Hematopoietic multipotent progenitor cell treated with erythropoietin and hydrocortisone succinate and interleukin-3 and kit ligand, for 6 days (in vitro differentiated cells): Measurements from ENCODE around the gene GCM1.

ENCODE experiments used
- DNase-seq: peaks from one replicate; pipeline ENCODE4 v3.0.0-alpha.2; 2015

Gene GCM1

GRCh38 chr6:53103993-53104675 lies 44.5 kb downstream of the GCM1 start:
- DNase-seq = peak; percentile 56

GRCh38 chr6:53101006-53101405 lies 47.6 kb downstream of the GCM1 start:
- DNase-seq = no peak

- DNase-seq = no peak
Measured at GRCh38 chr6:53100561-53100960, 48.1 kb downstream of the GCM1 start.

- DNase-seq = no peak
Measured at GRCh38 chr6:53095716-53096115, 52.9 kb downstream of the GCM1 start.

GRCh38 chr6:53095270-53095669 lies 53.4 kb downstream of the GCM1 start:
- no peak for DNase-seq

- no peak for DNase-seq
Measured at GRCh38 chr6:53090576-53090975, 58.1 kb downstream of the GCM1 start.

DNA sequence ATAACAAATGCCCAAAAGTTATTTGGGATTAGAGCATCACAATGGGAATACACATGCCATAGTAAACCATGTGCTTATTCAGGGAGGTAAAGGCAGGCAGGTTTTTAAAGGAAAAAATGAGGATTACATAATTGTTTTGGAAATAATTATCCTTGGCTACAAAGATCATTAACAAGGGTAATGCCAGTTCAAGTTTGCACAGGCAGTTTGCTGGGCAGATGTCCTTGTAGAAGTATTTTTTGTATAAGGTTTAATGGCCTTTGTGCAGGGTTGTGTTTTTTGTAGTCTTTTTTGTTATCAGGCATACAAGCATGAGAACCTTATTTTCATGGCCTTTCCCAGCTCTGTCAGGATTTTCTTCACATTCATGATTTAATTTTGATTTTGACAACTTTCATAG lies 58.7 kb downstream of the GCM1 start:
- DNase-seq = no peak

GRCh38 chr6:53086302-53086701 lies 62.3 kb downstream of the GCM1 start:
- no peak for DNase-seq

GRCh38 chr6:53080813-53081212 lies 67.8 kb downstream of the GCM1 start:
- DNase-seq = no peak
